ENCODE measurements around the gene TWF2.

The TWF2 gene

DNA sequence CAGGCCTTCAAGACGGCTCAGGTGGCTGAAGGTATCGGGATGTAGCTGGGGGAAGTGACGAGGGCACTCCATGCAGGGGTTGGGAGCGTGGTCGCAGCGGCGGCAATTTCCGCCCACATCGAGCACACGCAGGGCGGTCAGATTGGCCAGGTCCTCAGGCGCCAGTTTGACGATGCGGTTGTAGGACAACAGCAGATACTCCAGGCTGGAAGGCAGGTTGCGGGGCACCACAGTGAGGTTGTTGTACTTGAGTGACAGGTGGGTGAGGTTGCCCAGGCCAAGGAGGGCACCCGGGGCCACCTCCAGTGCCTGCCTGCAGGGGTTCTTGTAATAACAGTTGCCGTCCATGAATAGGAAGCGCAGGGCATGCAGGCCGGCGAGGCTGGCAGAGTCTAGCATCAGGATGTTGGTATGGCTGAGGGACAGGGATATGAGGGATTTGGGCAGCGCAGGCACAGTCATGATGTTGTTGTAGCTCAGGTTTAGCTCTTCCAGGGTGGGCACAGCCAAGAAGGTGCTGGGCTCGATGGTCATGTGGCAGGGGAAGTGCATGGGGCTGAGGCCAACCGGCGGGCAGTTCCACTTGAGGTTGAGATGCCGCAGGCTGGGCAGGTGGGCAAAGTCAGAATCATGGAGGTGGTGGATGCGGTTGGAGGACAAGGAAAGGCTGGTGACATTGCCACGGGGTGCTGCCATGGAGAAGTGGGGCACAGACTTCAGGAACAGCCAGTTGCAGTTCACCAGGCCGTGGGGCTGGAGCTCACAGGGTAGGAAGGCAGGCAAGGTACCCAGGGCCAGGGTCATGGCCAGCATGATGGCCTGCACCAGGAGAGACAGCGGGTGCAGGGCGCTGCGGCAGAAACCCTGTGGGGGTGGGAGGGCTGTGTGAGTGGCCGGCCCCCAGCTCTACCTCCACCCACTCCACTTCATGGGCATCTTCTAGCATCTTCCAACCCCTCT lies 15.2 kb downstream of the TWF2 start:
- FAIRE-seq = no peak
- no peak for DNase-seq (ENCODE audit: low spot score)

DNA sequence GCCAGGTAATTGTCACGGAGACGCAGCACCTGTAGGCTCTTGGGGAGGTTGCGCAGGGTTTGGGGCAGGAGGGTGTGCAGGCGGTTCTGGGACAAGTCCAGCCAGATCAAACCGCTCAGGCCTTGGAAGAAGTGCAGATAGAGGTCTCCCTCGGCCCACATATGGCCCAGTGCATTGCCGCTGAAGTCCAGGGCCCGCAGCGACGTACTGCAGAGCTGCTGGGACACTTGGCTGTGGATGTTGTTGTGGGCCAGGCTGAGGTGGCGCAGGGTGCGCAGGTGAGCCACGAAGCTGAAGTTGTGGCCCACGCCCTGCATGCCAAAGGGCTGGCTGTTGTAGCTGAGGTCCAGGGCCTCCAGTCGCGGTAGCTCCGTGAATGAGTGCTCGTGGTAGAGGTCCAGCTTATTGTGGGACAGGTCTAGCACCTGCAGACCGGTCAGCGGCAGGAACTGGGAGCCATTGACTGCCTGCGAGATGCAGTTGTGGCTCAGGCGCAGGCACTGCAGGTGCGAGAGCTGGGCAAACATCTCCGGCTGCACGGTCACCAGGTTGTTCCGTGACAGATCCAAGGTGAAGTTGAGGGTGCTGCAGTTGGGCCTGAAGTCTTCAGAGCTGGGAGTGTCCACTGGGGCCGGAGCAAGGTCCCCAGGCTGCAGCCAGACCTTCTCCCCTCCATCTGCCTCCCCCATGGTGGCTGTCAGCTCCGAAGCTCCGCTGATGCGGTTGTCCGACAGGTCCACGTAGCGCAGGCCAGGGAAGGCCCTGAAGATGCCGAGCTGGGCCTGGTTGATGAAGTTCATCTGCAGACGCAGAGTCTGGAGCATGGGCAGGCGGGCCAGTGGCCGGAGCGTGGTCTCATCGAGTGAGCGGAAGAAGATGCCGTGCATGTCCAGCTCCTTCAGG lies 16.4 kb downstream of the TWF2 start:
- FAIRE-seq (no peak), DNase-seq (ENCODE audit: low spot score) (no peak)

DNA sequence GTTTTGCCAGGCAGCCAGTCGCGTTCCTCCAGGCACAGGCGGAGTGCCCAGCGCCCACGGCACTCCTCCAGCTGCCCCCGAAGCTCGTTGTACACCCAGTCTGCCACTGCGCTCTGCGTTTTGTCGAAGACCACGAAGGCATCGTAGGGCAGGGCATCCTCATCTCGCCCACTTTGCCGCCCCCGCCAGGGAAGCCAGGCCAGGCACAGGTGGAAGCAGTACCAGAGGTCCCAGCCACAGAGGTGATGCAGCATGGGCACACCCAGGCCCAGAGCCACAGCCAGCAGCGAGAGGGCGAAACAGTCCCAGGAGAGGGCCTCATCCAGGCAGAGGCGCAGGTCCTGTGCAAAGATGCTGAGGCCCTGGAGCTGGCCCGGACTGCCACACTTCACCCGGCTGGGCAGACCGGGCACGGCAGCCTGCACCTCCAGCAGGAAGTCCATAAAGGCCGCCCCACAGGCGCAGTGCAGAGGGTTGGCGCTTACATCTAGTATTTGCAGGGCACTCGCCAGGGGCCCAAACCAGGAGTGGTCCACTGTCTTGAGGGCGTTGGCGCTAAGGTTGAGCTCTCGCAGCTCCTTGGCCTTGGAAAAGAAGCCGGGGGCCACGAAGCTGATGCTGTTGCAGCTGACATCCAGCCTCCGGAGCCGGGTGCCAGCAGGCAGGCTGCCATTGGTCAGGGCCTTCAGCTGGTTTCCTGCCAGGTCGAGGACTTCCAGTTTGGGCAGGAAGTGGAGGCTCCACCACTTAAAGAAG lies 17.2 kb downstream of the TWF2 start:
- DNase-seq (ENCODE audit: low spot score) (no peak), FAIRE-seq (no peak)

DNA sequence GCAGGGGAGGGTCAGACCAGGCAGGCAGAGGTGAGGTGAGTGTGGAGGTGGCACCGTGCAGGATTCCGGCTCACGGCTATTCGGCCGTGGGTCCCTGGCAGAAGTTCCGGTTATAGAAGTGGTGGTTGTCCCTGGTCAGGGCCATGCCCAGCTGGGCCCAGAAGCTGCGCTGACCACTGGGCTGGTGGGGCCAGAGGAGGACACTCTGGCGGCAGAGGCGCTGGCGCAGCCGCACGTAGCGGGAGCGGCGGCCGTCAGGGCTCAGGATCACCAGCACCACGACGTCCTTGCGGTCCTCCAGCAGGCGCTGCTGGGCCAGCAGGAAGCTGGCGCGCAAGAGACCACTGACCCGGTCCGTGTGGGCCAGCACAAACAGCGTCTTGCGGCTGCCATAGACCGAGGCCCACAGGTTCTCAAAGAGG lies 17.8 kb downstream of the TWF2 start:
- FAIRE-seq = no peak

DNA sequence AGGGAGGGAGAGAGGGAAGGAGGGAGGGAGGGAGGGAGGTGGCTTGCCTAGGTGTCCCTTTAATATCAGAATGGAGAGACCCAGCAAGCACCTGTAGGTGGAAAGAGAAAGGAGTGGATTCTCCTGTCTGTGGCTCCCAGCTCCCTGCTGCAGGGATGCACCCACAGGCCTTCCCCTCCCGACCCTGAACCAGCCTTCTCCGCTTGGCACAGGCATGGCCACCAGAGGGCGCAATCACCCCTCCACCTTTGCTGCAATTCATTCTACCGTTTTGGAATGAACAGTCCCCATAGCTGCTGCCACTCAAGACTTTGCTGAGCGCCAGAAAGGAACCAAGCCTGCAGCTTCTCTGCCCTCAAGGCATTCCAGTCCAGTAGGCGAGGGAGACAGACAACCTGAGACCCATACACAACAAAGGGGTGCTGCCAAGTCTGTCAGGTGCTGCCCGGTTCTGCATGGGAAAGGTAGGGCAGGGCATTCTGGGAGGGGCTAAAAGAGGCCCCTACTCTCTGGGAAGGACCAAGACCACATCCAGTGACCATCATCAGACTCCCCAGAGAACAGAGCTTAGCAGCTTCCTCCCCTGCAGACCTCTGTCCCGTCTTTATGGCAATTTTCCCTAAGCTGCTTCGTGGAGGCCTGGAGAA lies 18.5 kb downstream of the TWF2 start:
- FAIRE-seq = no peak
- peak; percentile 46 for DNase-seq (ENCODE audit: low spot score)

More for the DNA sequence above, 17.8 kb downstream of the TWF2 start:
- no peak for DNase-seq (ENCODE audit: low spot score)

DNA sequence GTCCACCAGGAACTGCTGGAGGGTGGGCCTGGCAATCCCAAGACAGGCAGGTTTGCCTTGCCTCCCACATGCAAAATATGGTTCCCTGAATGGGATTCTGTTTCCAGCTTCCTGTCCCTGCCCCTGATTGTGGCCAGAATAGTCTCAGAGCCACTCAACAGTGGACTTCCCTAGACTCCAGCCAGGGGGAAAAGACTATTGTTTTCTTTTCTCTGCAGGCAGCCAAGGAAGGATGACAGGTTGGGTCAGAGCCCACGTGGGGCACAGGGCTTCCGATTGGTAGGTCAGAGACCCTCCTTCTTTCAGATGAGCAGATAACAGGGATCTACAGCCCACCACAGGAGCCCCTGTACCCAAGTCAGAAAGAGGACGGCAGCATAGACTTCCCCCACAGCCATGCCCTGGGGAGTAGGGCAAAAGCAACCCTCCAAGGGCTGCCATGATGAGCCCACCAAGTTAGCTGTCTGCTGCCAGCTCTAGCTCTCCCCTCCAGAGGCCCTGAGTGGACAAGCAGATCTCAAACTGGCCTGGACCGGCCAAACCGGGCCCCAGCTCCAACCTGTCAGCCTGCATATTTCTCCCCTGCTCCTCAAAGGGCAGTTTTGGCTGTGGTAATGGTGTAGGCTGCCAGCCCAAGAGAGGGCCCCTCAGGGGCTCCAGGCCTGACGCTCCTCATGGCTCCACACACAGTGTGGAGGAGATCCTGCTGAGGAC lies 19.9 kb downstream of the TWF2 start:
- no peak for FAIRE-seq
- DNase-seq (ENCODE audit: low spot score) = no peak

DNA sequence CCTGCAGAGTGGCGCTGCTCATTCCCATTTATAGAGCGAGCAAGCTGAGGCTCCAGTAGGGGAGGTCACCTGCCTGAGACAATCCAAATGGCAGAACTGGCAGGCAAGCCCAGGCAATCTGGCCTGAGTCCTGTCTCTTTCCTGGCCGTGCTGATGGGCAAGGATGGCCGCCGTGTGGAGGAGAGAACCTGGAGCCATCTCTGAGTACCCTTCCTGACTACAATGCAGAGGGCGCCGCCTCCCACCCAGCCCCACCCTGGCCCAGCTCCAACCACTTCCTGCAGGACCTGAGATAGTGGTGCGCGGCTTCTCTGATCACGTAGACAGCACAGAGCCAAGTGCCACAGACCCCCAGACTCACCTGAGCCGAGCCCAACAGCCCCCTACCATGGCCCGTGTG lies 20.5 kb downstream of the TWF2 start:
- DNase-seq (ENCODE audit: low spot score) (no peak), FAIRE-seq (no peak)

DNA sequence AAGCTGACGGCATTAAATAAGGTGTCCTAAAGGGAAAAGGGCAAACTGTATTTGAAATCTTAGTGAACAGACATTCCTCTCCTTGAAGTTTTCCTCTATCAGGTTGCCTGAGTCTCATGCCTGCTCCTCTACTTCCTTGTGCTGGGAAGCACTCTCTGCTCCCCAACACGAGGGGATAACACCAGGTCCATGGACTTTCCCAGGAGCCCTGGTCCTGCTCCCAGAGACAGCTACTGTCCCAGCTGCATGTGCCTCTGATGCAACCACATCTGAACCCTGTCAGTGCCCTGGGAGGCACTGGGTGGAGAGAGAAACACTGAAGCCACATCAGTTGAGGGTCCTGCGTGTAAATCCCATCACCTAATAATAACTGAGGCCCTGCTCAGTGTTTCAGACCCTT lies 20.9 kb downstream of the TWF2 start:
- no peak for DNase-seq (ENCODE audit: low spot score)
- FAIRE-seq = no peak

DNA sequence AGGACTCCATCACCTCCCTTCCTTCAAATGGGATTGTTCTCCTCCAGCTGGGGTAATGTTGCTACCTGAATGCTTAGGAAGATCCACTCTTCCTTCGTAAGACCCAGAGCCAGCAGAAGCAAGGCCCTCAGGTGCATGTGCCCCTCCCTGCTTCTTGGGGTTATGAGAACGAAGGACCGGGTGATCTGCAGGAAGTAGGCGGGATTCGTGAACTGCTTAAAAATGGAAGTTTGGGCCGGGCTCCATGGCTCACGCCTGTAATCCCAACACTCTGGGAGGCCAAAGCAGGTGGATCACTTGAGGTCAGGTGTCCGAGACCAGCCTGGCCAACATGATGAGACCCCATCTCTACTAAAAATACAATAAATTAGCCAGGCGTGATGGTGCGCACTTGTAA lies 21.6 kb downstream of the TWF2 start:
- no peak for FAIRE-seq
- DNase-seq (ENCODE audit: low spot score) = no peak

DNA sequence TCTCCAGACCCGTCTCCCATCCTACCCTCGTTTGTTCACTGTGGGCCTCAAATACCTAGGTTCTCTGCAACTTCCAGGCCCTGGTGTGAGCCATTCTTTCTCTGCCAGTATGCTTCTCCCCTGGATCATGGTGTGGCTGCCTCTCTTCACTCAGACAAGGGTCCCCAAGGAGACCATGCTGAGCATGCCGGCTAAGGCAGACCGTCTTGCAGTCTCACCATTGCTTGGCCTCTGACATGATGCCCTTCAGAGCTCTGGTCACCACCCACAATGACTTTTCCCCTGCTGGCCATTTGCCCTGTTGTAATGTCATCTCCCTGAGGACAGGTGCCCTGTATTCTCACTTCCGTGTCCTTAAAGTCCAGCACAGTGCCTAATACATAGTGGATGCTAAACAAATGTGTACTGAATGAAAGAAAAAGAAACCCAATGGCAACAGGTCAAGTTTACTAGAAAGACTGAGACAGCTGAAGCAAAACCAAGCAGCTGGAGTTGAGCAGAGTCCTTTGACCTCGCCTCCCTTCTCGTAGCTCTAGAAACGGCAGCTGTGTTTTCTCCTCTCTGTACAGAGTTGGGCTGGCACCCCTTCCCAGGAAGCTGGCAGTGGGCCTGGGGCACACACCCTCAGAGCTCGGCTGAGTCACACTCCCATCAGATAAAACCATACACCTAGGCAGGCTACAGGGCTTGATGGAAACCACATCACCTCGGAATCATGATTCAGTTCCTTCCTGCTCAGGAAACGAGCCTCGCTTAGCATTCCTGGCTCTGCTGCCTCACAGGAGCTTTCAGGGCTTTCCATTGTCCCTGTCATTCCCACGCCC lies 22.2 kb downstream of the TWF2 start:
- peak; percentile 78 for DNase-seq (ENCODE audit: low spot score)
- FAIRE-seq = peak; percentile 78

DNA sequence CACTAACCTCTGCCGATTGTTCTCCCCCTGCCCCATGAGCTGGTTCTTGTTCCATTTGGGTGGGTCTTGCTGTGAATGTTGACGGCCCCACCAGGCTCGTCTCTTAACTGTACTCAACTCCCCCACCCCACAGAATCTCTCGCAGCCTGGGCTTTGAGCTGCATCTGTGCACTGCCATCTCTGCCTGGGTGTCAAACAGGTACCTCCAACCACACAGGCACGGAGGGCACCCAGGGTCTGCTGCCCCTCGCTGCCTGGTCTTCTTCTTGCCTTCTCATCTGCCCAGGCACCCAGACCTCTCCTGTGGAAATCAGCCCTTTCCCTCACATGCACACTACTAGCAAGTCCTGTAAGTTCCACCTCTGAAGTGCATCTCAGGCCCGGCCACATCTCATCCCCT lies 23.6 kb downstream of the TWF2 start:
- no peak for DNase-seq (ENCODE audit: low spot score)
- FAIRE-seq = no peak

DNA sequence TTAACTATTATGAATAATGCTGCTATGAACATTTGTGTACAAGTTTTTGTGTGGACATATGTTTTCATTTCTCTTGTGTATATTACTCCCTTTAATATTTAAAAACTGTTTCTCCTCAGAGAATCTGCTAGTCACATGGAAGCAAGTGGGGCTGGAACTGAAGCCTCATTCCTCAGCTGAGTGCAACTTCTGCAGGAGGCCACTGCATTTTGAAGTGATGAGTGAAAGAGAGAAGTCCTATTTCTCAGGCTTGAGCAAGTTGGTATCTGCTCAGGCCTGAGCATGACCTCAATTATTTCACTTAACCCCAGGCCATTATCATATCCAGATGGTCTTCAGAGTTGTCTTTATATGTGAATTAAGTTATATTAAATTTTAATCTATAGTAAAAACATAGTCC lies 25.1 kb downstream of the TWF2 start:
- FAIRE-seq (no peak), DNase-seq (ENCODE audit: low spot score) (no peak)

DNA sequence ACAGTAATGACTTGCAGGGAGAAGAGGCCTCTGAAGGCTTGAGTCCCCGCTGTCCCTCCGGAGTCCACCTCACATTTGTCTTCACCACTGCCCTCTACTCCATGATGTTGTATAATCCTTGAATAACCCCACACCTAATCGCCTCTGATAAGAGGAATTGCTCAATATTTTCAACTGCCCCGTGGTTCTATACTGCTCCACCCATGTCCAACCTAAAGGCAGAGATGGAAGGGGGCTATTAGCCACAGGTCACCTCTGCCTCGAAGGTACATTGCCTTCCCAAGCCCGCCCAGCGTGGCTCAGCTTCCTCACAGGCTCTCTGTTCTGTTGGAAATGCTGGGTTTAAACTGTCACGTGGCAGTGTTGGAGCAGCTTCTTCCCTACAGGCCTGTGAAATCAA lies 26.0 kb downstream of the TWF2 start:
- DNase-seq (ENCODE audit: low spot score) (no peak), FAIRE-seq (no peak)

DNA sequence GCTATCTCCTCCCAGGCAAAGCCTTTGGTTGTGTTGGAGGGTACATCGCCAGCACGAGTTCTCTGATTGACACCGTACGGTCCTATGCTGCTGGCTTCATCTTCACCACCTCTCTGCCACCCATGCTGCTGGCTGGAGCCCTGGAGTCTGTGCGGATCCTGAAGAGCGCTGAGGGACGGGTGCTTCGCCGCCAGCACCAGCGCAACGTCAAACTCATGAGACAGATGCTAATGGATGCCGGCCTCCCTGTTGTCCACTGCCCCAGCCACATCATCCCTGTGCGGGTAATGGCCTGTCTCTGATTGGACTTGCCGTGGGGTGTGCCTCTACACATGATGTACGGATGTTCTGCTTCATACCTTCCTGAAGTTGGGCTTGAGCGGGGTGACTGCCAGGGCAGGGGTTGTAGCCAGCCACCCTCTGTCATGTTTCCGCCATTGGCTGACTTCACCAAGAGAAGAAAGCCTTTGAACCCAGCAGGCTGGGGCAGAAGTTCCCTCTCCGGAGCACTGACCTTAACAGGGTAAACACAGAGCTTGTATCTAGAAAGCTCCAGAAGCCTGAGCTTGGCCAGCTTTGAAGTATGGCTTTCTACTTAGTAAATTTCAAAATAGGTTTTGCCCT lies 27.6 kb downstream of the TWF2 start:
- no peak for FAIRE-seq

DNA sequence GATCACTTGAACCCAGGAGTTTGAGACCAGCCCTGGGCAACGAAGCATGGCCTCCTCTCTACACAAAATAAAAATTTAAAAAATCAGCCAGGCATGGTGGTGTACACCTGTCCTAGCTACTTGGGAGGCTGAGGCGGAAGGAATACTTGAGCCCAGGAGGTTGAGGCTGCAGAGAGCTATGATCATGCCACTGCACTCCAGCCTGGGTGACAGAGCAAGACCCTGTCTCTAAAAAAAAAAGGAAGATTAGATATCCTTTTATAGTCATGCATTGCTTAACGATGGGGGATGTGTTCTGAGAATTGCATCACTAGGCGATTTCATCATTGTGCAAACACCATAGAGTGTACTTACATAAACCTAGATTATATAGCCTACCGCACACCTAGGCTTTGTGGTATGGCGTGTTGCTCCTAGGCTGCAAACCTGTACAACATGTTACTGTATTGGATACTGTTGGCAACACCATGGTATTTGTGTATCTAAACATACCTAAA lies 28.4 kb downstream of the TWF2 start:
- no peak for FAIRE-seq

More for the DNA sequence above, 27.6 kb downstream of the TWF2 start:
- no peak for DNase-seq (ENCODE audit: low spot score)

DNA sequence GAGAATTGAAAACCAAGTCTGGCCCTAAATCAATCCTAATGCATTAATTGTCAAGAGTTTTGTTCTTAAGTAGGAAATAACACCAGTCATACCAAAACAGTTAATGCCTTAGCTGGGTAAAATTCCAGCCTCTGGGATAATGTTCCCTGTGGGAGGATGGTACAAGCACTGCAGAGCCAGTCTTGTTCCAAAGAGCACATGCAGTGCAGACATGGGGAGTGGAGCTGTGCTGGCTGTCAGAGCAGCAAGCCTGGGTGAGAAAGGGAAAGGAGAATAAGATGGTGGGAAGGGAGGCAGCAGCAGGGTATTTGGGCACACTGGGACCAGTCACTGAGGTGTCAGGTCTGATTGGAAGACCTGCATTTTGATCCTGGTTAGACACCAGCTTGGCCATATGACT lies 28.9 kb downstream of the TWF2 start:
- FAIRE-seq (no peak), DNase-seq (ENCODE audit: low spot score) (no peak)

More for the DNA sequence above, 28.4 kb downstream of the TWF2 start:
- DNase-seq (ENCODE audit: low spot score) = no peak

DNA sequence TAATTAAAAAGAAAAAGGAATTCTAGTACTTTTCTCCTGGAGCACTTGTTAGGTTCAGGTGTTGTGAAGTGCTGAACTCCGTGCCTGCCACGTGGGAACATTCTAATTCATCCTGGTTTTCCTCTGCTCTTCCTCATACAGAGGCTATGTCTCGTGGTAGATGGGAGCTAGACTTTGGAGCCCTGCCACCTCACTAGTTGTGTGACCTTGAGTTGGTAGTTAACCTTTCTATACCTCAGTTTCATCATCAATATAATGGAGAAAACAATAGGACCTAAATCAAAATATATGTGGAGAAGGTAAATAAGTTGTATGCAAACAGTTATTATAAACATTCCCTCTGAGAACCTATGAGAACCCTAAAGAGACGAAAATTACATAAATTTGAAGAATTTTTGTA lies 30.4 kb downstream of the TWF2 start:
- FAIRE-seq (no peak), DNase-seq (ENCODE audit: low spot score) (no peak)

DNA sequence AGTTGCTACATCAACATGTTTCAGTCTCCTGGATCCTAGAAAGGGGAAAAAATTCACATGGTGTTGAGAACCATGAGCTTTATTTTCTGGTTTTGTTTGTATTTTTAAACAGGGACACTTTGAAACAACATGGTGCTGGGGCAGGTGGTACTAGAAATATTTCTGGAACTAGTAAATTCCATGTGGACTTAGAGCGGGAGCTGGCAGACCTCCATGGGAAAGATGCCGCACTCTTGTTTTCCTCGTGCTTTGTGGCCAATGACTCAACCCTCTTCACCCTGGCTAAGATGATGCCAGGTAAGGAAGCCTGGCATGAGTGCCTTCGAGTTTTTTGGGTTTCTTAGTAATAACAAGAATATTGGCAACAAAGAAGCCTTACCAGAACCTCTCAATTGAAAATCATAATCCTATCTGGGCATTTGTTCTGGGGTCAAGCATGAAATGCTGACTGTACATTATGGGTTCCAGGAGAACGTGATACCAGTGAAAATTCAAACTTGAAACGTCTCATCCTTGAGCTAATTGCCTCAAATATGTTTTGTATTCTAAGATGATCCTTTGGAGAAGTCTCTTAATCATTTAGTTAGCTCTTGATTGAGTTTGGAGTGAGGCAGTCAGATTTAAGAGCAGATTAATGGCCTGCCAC lies 33.1 kb downstream of the TWF2 start:
- DNase-seq (ENCODE audit: low spot score) = no peak
- no peak for FAIRE-seq
